HG02973 (cell line): ENCODE measurements around the gene IGFBP3.

Experiments used
- ATAC-seq: cut with Tn5 transposase; IDR thresholded peaks from one replicate; pipeline ENCODE4 v1.9.1; 2021; ENCODE audit warnings: moderate library complexity; ENCODE audit not compliant: unreplicated experiment

Gene IGFBP3

DNA sequence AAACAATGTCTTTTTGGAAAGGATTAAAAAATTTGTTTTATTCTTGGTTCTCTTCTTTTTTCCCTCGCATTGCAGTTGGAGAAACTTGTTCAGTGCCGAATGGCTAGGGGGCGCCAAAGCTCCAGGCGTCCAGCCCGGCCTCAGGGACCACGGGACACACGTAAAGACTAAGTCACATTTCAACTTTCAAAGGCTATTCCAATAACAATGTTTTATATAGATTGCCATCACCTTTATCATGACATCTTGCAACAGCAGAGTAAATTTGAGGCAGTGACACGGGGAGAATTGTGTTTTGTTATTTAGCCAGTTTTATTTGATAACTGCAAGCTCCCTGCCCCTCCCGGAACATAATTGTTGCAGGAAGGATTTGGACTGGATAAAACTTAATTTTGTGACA, 2.2 kb upstream of the IGFBP3 start:
- ATAC-seq, result no peak

DNA sequence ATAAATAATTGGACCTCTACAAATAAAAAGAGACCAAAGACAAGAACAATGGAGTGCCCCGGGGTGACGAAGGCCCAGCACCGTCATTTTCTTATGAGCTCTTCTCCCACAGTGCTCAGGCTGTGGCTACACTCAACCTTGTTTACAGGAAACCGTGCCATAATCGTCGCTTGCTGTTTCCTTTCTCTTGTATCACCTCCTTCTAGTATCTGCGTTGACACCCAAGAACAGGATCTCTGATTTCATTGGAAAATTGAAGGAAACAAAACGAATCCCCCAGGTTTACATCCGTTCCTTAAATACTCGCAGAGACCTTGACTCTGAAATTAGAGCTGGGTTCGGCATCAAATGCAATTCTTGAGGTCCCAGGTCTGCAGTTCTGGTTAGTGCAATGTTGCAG, 1.7 kb upstream of the IGFBP3 start:
- ATAC-seq, result no peak

DNA sequence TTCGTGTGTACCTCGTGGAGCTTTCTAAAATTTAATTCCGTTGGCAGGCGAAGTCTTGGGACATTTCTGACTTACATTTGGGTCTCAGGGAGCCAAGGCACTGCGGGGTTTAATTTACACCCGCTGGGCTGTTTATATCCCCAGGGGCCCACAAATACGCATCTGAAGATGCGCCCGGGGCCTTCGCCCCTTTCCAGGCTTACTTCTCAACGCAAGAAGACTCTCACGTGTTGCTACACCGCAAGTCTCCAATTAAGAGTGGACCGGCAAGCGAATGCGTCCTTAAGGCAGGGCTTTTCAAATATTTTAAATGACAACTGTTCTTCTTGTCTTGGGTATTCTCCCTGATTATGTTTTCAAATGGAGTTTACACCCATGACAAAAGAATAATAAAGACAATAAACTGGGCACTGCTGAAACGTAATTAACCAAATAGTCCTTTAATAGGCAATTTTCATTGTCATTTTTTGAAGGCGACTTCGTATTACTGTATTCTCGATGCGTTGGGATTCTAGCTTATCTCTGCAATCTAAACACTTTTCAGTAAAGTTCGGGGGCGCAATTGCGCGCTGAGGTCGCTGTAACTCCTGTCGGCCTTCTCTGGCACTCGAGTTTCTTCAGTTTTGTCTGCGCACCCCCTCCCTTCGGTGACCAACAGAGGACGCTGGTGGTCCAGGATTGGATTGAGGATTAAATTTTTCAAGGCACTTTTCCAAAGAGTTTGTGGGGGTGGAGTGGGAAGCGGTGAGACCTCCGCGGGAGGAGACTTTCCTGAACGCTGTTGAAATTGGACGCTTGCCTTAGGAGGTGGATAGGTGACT, 837 bp upstream of the IGFBP3 start:
- ATAC-seq, result no peak

DNA sequence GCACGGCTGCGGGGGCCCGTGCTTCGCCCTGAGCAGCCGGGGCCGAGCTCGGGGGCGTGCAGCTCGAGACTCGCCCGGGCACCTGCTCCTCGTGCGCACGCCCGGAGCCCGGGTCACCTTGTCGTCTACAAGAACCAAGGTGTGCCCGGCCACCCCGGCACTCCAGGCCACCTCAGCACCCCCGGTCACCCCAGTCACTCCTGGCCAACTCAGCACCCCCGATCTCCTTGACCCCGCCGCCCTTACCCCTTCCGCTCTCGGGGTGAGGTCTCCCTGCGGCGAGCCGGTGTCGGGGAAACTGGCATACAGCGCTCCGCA, 268 bp upstream of the IGFBP3 start:
- no peak for ATAC-seq

DNA sequence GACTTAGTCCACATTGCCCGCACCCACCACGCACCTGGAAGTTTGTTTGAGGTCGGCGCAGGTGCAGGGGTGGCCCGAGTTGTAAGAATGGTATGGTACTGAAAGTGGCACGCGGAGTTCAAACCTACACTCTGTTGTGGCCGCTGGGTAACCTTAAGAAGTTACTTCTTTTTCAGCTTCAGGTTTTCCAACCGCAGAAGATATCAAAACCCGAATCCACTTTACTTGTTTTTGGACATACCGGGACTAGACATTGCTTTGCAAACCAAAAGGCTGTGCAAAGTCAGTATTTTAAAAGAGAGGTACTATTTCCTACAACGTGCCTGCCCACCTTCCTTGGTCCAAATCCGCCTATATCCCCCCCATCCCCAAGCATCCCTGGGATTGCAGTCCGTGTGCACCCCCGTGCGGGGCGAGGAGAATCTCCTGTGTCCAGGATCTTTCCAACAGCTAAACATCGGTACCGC, 1.0 kb downstream of the IGFBP3 start:
- no peak for ATAC-seq

DNA sequence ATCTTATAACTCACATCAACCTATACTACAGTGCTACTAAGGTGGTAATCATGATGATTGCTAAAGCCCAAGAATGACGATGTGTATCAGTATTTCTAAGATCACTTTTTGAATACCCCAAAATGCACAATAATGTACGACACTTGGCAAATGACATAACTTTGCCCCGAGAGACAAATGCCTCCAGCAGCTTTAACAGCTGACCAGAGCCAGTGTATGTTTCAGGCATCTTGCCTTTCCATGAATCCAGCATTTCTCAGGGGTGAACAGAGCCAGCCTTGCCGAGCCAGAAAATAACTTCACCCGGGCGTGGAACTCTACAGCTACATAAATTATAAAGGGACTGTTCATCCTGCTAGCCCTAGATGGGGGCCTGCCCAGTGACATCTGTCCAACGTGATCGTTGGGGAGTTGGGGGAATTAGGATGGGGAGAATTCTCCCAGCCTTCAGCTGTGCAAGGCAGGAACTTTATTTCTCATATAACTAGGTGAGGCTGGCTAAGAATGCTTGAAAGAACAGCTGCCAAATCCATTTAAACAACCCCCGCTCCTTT, 1.8 kb downstream of the IGFBP3 start:
- no peak for ATAC-seq

DNA sequence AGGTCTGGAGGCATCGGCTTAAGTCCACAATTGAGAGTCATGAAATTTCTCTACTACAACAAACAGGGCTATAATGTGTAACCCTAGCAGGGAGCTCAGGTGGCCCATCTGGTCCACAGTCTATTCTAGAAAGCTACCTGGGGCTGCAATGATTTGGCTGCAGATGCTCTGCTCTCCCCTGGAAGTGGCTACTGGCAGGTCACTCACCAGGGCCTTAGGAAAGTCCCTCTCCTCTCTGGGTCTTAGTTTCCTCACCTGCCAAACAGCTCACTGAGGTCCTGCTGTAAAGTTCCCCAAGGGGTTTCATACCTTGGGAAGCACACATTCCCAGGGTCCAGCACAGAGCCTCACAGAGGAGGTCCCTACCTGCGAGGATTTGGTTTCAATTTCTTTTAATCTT, 2.5 kb downstream of the IGFBP3 start:
- no peak for ATAC-seq

DNA sequence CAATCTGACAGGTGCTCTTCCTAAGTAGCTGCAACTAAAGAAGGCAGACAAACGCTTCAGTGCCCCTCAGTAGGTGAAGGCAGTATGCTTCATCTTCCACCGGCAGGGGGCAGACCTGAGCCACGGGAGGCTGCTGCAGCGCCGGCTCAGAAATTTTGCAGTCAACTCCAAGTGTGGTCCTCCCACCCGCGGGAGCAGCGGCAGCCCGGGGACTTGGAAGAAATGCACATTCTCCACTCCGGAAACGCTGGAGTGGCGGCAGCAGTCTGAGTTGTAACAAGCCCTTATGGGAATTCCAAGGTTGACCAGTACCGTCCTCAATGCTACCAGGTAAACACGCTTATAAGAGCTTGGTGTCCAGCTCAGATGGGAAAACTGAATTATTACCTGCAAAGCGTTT, 3.4 kb downstream of the IGFBP3 start:
- ATAC-seq, result peak; percentile 78

DNA sequence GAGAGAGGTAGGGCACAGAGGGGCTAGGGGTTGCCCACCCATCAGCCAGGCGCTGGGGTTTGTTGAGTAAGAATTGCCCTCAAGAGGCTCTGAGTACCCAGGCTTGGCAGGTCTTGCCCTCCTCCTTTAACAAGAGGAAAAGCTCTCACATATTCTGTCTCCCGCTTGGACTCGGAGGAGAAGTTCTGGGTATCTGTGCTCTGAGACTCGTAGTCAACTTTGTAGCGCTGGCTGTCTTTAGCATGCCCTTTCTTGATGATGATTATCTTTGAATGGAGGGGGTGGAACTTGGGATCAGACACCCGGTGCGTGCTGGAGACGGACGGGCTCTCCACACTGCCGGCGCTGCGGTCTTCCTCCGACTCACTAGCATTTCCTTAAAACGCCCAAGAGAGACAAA, 4.0 kb downstream of the IGFBP3 start:
- ATAC-seq, result no peak

DNA sequence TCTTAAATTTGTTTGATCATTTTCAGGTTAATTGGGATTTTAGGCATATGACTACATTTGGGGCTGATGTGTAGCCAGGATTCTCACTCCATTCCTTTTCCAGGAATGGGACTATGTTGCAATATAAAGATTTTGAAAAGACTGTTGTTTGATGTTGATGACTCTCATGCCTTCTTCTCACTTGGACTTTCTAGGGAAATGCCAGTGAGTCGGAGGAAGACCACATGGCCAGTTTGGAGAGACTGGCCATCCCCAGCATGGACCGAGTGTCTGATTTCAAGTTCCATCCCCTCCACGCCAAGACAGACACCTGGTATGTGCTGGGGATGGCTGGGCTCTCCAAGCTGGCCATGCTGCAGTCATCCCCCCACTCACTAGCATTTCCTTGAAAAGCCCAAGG, 5.5 kb downstream of the IGFBP3 start:
- ATAC-seq, result no peak

DNA sequence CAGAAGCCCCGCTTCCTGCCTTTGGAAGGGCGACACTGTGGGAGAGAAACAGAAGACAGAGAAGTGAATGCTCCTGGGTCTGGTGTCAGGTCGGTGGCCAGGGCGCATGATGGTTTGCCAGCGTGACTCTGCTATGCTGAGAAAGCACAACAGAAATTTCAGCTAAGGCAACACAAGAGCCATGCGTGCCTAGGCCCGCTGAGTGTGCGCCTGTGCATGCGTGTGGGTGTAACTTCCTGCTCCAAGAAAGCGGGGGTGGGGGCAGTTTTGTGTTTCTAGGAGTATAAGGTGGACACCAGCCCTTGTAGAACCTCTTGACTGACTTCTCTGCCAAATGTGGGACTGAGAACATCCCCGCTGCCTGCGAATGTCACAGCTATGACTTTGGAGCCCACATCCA, 6.2 kb downstream of the IGFBP3 start:
- ATAC-seq, result no peak

DNA sequence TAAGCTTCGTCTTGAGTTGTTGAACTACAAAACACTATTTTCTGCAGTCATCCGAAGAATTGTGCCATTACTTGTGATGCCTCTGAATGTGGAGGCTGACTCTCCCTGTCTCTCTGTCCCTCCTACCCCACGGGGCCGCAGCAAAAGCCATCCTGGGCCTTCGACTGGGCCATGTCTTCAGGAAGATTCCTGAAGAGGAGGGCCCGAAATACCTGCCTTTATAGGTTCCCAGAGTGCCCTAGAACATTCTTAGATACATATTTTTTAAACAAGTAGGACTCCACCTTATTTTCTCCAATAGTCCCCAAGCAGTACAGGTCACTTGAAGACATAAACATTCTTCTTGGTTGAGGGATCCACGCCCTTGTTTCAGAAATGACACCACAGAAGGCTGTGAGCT, 8.1 kb downstream of the IGFBP3 start:
- no peak for ATAC-seq

DNA sequence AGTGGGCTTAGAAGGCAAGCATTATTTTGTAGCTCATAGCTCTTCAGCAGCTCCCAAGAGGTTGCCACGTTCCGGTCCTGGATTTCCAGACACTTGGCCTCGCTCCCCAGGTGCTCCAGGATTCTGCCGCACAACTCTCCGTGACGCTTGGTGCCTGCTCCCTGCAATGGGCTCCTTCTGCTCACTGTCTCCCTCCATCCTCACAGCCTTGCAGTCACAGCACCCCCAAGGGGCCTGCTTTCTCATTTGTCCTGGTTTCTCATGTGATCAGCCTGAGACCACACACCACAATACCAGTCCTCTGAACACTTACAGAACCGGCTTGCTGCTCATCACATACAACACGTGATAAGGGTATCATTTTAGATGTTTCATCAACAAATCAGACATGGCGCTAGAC, 9.8 kb downstream of the IGFBP3 start:
- ATAC-seq, result no peak

DNA sequence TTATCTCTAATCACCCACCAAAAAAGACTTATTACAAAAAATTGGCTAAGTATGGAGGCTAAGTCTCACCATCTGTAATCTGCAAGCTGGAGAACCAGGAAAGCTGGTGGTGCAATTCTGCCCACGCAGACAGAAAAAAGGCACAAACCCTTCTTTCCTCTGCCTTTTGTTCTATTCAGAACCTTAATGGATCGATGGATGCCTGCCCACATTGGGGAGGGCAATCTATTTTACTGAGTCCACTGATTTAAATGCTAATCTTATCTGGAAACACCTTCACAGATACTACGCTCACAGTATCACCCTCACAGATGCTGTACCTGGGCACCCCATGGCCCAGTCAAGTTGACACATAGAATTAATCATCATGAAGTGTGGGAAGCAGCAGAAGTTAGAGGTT, 10.2 kb downstream of the IGFBP3 start:
- ATAC-seq, result no peak

DNA sequence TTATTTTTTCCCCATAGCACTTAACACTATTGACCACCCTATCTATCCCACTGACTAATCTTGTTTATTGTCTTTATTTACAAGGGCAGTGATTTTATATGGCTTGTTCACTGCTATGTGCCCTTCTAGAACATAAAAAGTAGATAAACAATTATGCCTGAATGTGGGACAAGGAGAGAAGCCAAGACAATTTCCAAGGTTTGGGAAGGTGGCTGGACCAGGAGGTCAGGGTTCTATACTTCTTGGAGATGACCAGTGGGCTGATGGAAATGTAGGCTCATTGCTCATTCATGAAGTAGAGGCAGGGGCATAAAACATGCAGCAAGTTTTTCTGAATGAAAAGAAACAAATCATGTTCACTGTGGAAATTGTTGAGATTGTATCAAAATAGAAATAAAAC, 11.5 kb downstream of the IGFBP3 start:
- no peak for ATAC-seq

DNA sequence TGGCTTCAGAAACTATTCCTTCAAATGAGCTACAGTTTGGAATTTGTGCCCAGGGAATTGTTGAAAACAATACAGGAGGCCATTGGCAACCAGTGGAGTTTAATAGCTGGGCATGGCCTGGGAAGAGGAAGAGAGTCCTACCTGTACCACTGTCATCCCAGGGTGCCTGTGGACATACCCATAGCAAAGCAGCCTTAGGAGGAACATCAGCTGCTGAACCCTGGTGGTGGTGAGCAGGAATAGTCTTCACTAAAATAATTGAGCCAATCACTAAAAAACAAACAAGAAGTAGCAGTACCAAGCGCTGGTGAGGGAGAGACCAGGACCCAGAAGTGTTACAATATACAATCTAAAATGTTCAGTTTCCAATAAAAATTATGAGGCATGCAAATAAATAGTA, 18.3 kb downstream of the IGFBP3 start:
- no peak for ATAC-seq

DNA sequence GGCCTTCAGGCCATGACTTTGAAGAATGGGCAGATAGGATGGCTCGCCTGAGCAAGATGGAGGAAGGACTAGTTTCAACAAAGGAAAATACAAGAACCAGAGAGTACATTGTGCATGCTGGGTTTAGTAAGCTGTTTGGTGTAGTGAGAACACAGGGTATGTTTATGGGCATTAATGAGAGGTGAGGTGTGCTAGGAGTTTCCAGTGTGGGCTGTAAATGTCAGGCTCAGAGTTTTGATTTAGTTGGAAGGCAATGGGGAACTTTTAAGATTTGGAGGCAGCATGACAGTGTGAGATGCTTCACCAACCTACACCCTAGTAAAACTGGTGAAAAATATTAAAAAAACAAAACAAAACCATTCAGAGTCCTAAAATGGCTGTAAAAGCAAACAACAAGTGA, 19.5 kb downstream of the IGFBP3 start:
- ATAC-seq, result no peak

DNA sequence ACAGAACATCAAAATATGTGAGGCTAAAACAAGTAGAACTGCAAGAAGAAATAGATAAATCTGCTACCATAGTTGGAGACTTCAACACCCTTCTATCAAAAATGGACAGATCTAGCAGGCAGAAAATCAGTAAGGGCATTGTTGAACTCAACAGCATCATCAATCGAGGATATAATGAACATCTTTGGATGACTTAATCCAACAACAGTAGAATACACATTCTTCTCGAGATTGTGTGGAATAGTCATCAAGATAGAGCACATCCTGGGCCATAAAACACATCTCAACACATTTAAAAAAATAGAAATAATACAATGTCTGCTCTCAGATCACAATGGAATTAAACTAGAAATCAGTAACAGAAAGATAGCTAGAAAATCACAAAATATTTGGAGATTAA, 22.9 kb downstream of the IGFBP3 start:
- ATAC-seq, result no peak

DNA sequence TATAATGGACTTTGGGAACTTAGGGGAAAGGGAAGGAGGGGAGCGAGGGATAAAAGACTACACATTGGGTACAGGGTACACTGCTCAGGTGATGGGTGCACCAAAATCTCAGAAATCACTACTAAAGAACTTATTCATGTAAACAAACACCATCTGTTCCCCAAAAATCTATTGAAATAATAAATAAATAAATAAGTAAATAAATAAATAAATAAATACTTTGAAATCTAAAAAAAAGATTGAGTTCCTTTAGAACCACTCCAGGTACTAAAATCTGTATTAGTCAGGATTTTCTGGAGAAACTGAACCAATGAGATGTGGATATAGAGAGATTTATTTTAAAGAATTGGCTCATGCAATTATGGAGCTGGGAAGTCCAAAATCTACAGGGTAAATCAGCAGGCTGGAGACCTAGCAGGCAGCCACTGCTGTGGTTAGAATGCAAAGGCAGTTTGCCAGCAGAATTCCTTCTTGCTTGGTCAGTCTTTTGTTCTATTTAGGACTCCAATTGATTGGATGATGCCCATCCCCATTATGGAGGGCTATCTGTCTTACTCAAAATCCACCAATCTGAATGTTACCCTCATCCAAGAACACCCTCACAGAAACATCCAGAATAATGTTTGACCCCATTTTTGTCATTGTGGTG, 23.9 kb downstream of the IGFBP3 start:
- no peak for ATAC-seq

DNA sequence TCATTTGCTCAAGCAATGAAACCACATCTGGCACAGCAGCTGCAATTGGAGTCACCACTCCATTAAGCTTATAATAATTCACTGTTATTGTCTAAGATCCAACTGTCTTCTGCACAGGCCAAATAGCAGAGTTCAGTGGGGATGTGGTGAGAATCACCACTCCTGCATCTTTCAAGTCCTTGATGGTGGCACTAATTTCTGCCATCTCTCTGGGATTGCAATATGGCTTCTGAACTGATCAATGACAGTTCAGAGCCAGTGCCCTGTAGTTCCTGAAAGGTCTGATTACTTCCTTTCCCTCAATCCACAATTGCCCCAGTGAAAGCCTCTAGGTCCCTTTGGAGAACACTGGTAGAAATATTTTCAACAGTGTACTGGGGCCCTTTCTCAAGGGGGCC, 26.4 kb downstream of the IGFBP3 start:
- no peak for ATAC-seq

DNA sequence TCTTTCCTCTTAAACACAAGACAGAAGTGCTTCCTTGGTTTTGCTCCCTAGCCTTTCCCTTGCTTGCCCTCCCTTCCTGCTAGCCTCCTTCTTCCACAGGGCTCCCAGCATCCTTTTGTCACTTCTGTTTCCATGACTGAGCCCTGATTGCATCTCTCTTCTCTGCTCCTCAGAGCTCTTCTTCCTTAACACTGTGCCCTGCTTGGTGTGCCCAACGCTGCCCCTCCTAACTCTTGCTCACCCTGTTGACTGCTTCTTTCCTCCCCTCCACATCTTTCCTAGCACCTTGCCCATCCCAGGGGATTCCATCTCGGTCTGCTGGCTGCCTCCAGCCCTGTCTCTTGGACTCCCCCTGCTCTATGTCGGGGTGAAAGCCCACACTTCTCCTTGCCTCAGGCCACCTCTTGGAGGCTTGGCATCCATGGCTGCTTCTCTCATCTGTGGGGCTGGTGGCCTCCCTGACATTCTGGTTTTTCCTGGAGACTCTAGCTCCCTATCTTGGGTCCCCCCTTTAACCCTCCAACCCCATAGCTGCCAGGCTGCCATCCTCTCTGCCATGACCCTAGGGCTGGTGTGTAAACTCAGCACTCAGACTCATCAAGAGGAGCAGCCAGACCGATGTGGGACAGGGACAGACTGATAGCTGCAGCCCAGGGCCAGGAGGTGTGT, 26.9 kb downstream of the IGFBP3 start:
- no peak for ATAC-seq

DNA sequence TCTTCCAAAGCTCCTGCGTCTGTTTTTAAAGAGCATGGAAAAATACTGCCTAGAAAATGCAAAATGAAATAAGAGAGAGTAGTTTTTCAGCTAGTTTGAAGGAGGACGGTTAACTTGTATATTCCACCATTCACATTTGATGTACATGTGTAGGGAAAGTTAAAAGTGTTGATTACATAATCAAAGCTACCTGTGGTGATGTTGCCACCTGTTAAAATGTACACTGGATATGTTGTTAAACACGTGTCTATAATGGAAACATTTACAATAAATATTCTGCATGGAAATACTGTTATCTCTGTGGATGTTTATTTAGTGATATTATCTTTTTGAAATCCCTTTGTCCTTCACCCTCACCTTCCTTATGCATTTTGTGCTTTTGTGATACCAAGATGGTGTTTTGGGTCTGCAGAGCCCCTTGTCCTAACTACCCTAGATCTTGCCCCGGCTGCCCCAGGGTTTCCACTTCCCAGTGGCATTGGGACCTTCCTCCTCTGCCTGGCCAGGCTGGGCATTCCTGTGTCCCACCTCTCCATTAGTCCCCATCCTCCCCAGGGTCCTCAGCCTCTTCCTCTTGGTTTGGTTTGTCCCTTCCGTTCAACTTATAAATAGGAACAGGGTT, 27.6 kb downstream of the IGFBP3 start:
- ATAC-seq, result no peak
